Peyer's patch (tissue), 4 donors: ENCODE measurements around the gene MRE11.

Experiments
- CTCF ChIP-seq, 6 experiments: fragments of 450-650 bp in 4 of 6; fragments of 200-600 bp in 2 of 6; sonication (generic) in 1 of 6; IDR thresholded peaks; one replicate each; pipeline ENCODE4 v1.5.1; 2017 to 2019; ENCODE audit warnings: antibody characterized with exemption in 6 of 6, mild to moderate bottlenecking in 3 of 6, moderate library complexity in 1 of 6
- POLR2A ChIP-seq, 2 donors: fragments of 450-650 bp; IDR thresholded peaks; one replicate each; pipeline ENCODE4 v1.5.1; 2017; ENCODE audit warnings: antibody characterized with exemption in 2 of 2, mild to moderate bottlenecking in 2 of 2, moderate library complexity in 2 of 2

DNA sequence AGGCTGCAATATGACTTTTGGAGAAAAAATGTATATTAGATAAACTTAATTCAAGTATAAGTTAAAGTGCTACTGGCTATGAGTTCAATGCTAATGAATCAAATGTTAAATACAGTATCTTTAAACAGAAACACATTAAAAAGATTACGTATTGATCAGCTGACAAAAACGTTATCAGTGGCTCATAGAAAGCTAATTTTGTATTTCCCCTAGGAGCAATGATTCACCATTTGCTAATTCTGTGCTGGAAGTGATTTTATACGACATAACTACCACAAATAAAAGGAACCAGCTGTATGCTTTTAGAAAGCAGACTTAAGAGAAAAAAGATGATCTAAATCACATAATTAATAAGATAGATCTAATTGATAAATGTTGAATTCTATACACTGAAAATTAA lies 43.6 kb downstream of the MRE11 start:
- TF ChIP-seq CTCF (IDR thresholded peaks at IDR 0.05), result no peak
- no peak for TF ChIP-seq POLR2A (IDR thresholded peaks at IDR 0.05)
